NB4 (cell line): ENCODE data around the gene CAT.

Source experiments
- DNase-seq: peaks from one replicate; pipeline ENCODE4 v3.0.0; 2010; ENCODE audit warnings: low read depth
- H3K4me3 ChIP-seq: one replicate; pipeline ENCODE4 v1.5.1; 2011; ENCODE audit warnings: mild to moderate bottlenecking, low read depth, low read length, moderate library complexity
- MAX ChIP-seq: IDR thresholded peaks from 2 replicates; pipeline ENCODE4 v1.6.1; 2011; ENCODE audit warnings: low read depth, low read length
- MYC ChIP-seq: IDR thresholded peaks from 2 replicates; pipeline ENCODE4 v1.6.1; 2011; ENCODE audit warnings: low read depth, low read length
- POLR2A ChIP-seq: IDR thresholded peaks from 2 replicates; pipeline ENCODE4 v1.6.1; 2011; ENCODE audit warnings: mild to moderate bottlenecking; ENCODE audit not compliant: insufficient read length; ENCODE audit errors: extremely low read depth
- TF ChIP-seq, protein P1 (sequence below): IDR thresholded peaks from one replicate; pipeline ENCODE4 v1.5.1; 2012; ENCODE audit warnings: low read depth, low read length

Gene CAT

GRCh38 chr11:34473603-34474169 is 35.0 kb downstream of the CAT start:
- no peak for TF ChIP-seq MYC
- TF ChIP-seq, protein P1, sequence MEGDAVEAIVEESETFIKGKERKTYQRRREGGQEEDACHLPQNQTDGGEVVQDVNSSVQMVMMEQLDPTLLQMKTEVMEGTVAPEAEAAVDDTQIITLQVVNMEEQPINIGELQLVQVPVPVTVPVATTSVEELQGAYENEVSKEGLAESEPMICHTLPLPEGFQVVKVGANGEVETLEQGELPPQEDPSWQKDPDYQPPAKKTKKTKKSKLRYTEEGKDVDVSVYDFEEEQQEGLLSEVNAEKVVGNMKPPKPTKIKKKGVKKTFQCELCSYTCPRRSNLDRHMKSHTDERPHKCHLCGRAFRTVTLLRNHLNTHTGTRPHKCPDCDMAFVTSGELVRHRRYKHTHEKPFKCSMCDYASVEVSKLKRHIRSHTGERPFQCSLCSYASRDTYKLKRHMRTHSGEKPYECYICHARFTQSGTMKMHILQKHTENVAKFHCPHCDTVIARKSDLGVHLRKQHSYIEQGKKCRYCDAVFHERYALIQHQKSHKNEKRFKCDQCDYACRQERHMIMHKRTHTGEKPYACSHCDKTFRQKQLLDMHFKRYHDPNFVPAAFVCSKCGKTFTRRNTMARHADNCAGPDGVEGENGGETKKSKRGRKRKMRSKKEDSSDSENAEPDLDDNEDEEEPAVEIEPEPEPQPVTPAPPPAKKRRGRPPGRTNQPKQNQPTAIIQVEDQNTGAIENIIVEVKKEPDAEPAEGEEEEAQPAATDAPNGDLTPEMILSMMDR = no peak
- TF ChIP-seq POLR2A = no peak
- TF ChIP-seq MAX = no peak
- H3K4me3 ChIP-seq = no peak overlapping the region
- peak; percentile 35 for DNase-seq

DNA sequence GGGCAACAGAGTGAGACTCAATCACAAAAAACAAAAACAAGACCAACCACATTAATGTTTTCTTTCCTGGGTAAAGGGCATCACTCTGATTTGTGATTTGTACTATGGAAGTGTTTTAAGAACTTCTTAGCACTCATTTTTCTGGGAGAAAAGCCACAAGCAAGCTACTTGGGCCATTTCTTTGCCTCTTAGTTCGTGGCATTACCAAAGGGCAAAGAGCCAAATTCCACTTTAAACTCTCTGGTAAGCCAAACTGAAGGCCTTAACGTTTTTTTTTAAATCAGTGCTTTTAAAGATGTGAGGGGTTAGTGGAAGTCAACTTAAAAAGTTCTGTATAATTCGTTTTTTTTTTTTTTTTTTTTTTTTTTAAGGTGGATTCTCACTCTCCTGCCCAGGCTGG is 36.9 kb downstream of the CAT start:
- TF ChIP-seq MAX (no peak), MYC (no peak), POLR2A (no peak)
- TF ChIP-seq, protein P1 = no peak
- H3K4me3 ChIP-seq = no peak overlapping the region
- DNase-seq = no peak

DNA sequence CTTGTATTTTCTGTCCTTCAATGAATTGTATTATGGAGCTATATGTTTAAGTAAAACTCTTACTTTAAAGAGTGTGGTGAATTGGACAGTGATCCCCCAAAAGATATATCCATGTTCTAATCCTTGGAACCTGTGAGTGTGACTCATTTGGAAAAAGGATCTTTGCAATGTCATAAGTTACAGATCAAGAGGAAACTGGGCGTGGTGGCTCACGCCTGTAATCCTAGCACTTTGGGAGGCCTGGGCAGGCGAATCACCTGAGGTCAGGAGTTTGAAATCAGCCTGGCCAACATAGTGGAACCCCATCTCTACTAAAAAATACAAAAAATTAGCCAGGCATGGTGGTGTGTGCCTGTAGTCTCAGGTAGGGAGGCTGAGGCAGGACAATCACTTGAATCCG is 38.1 kb downstream of the CAT start:
- TF ChIP-seq MAX = no peak
- TF ChIP-seq MYC = no peak
- TF ChIP-seq, protein P1 = no peak
- TF ChIP-seq POLR2A = no peak
- no peak for DNase-seq
- H3K4me3 ChIP-seq = no peak overlapping the region

DNA sequence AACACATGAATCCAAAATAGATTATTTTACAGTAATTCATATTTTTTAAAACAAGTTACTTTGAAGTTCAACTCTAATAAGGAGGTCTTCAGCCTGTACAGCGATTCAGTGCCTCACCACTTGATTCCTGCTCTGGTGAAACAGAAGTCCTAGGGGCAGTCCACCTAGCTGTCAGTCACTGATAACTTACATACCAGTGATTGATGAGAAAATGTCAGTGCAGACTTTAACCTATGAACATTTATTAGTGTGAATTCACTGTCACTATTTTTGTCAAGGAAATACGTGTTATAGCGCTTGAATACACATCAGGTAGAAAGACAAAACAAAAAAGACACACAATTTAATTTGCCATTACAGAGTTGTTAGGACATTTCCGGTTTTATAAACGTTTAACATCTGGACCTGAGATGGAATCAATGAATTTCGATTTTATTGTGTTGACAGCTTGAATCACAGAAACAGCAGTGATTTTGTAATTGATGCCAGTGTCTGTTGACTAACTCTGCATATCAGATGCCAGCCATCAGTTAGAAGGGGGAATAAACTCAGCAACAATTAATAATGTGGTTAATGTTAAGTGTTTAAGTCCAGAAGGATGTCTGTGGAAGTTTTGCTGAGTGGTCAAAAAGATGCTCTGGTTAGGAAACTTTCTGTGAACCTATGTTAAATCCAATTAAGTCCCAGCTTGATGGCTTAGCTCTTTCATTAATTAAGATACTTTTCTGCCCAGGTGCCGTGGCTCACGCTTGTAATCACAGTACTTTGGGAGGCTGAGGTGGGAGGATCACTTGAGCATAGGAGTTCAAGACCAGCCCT is 40.3 kb downstream of the CAT start:
- no peak for DNase-seq
- no peak overlapping the region for H3K4me3 ChIP-seq
- TF ChIP-seq POLR2A (no peak), MAX (no peak), MYC (no peak)
- TF ChIP-seq, protein P1 = no peak

- no peak for TF ChIP-seq MYC
- H3K4me3 ChIP-seq = no peak overlapping the region
- no peak for DNase-seq
These were observed 41.6 kb downstream of the CAT start for GRCh38 chr11:34480314-34480713.

- no peak overlapping the region for H3K4me3 ChIP-seq
- no peak for TF ChIP-seq POLR2A
- TF ChIP-seq, protein P1 = no peak
- TF ChIP-seq MAX = no peak
- TF ChIP-seq MYC = no peak
- no peak for DNase-seq
These were observed 42.6 kb downstream of the CAT start for GRCh38 chr11:34481307-34481706.
